Renal cortex interstitium (tissue), 11 donors: ENCODE measurements around the gene GAMT. TPM values are rescaled to one million over a fixed set of nuclear protein-coding genes. Genes with fewer than 3 reads are reported as not detected.

Experiments used
- DNase-seq, 11 donors: peaks; one replicate each; pipeline ENCODE4 v3.0.0-alpha.2; 2013; ENCODE audit warnings: low read depth in 9 of 11, low spot score in 4 of 11; ENCODE audit errors: extremely low read depth in 1 of 11
- polyA plus RNA-seq, 3 donors: library from polyadenylated mRNA; unstranded; fragments of 120-200 nt; gene quantifications; one replicate each; pipeline ENCODE4 v1.2.1, GENCODE V29; 2013; ENCODE audit not compliant: insufficient read length in 3 of 3

The GAMT gene
- polyA plus RNA-seq, 3 donors, result 25.6 to 39.6 (median 37.4) TPM

GRCh38 chr19:1410136-1410786, 8.9 kb upstream of the GAMT start:
- no peak for DNase-seq

DNA sequence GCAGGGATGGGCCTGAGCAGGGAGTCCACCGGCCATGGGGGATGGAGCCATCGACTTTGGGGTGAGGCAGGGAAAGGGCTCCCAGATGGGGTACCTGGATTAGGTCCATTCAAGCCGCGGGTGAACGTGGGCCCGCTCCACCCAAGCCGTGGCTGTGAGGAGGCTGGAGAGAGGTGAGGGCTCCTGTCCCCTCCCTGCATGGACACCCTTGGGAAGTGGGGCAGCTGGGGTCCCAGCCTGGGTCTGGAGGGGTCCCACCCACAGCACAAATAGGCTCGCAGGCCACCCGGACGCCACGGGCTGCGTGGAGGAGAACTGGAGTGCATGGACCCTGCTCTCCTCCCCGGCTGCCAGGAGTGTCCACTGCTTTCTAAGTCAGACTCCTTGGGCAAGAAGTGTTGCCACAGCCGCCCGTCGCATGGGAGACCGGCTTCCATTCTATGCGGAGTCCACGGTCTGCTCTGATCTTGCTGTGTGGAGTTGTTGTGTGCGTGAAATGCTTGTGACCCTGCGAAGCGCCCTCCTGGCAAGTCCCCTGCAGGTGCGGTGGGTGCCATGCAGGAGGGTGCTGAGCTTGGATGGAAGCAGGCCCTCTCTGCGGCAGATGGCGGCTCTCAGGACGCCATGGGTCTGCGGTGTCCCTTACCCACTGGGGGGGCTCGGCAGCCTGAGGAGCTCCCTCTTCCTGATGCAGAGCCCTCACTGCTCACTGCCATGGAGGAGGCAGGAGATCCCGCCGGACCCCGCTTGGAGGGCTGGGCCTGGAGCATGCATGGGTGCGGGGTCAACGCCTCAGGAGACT, 8.1 kb upstream of the GAMT start:
- no peak for DNase-seq

GRCh38 chr19:1408300-1409203, 7.2 kb upstream of the GAMT start:
- no peak for DNase-seq

DNA sequence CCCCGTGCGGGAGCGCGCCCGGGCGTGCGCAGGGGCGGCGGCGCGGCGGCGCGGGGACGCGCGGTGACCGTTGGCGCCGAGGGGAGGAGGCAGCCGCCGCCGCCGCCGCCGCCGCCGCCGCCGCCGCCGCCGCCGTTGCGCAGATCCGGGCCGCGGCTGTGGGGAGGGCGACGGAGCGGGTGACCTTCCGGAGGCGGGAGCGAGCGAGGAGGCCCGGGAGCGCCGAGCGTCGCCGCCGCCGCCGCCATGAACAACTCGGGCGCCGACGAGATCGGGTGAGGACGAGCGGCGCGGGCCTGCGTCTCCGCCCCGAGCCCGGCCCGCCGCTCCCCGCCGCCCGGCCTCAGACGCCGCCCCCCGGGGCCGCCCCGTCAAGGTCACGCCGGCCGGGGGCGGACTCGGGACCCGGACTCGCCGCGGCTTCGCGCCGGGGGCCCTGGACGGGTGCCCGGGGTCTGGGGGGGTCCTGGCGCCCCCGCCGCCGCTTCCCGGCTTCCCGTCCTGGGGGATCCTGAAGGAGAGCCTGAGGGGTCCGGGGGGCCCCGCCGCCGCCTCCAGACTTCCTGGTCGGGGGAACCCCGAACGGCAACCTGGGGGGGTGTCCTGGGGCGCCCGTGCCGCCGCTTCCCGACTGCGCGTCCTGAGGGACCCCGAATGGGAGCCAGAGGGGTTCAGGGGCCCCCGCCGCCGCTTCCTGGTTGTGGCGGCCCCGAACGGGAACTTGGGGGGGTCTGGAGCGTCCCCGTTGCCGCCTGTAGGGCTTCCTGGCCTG, 6.4 kb upstream of the GAMT start, which contains the start of gene DAZAP1:
DAZAP1 (plus strand) TSS at position 59 of the 772 bp plus-strand sequence; CDS start at position 247, 188 bp downstream.
- DNase-seq, result no peak

- peak; percentile 91 to 99 (median 98) for DNase-seq
These were observed 5.6 kb upstream of the GAMT start for GRCh38 chr19:1406774-1407527.

DNA sequence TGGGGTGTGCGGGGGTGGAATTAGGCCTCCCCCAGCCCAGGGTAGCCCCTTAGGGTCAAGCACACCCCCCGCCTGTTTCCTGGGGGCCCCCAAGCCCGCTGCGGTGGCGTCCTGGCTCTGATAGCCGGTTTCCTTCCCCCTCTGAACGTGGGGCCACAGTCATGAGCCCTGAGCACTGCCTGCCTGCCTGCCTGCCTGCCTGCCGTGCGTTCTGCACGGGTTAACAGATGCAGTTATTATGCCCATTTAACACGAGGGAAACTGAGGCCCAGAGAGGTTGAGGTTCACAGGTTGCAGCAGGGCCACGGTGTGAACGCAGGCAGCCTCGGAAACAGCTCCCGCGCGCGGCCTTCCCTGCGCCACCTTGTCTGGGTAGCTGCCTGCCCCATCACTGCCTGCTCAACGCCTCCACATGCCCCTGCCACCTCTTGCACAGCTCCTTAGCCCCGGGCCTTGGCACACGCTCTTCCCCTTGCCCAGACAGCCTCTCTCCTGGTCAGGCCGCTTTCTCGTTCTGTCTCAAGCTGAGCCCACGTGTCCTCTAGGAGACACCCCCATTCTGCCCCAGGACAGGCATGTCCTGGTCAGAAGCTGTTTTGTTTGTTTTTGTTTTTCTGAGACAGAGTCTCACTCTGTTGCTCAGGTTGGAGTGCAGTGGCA, 1.2 kb upstream of the GAMT start:
- DNase-seq, result no peak

GRCh38 chr19:1401889-1402217, 511 bp upstream of the GAMT start:
- DNase-seq, result no peak

DNA sequence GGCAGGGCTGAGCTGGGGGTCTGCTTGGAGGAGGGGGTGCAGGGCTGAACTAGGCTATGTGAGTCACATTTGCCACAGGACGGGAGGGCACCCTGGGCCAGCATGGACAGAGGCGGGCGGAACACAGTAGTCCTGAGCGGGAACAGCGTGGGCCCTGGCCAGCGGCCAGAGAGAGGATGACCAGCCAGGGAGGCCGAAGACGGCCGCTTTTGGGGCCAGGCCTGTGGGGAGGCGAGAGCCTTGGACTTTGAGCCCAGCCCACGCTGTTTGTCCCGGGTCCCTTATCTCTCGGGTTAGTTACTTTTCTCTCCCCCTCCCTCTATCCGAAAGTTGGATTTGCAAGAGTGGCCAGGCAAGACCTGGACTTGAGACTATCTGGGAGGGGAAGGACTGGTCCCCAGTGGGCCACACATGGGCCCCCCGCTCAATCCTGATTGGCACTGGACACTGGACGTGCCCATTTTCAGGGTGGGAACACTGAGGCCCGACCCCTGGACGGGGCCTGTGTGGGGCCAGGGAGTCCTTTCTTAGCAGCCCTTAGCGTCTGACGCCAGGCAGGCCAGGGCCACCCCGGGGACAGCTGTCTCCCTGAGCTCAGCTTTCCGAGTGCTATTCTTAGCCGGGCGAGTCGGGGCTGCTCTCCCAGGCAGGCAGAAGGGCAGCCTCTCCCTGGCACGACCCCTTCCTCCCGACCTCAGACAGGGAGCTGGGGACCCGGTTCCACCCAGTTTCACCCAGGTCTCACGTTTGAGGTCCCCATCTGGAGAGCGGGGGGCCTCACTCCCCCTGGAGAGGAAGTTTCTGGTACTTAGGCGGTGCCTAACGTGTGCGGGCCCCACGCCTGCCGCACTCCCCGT, 833 bp downstream of the GAMT start:
- DNase-seq, result no peak

GRCh38 chr19:1399745-1400144, 1.6 kb downstream of the GAMT start:
- no peak for DNase-seq

- no peak for DNase-seq
These were observed 2.3 kb downstream of the GAMT start for GRCh38 chr19:1399079-1399478.

DNA sequence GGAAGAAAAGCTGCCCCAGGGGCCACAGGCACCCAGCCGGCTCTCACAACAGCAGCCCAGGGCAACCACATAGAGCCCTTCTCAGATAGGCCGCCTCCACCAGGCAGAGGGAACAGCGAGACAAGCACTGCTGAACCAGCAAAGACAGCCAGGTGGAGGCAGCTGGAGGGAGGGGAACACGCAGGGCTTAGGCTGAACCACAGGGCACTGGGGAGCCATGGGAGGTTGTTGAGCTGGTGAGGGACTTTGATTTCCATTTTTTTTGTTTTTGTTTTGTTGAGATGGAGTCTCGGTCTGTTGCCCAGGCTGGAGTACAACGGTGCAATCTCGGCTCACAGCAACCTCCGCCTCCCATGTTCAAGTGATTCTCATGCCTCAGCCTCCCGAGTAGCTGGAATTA, 3.5 kb downstream of the GAMT start:
- no peak for DNase-seq

DNA sequence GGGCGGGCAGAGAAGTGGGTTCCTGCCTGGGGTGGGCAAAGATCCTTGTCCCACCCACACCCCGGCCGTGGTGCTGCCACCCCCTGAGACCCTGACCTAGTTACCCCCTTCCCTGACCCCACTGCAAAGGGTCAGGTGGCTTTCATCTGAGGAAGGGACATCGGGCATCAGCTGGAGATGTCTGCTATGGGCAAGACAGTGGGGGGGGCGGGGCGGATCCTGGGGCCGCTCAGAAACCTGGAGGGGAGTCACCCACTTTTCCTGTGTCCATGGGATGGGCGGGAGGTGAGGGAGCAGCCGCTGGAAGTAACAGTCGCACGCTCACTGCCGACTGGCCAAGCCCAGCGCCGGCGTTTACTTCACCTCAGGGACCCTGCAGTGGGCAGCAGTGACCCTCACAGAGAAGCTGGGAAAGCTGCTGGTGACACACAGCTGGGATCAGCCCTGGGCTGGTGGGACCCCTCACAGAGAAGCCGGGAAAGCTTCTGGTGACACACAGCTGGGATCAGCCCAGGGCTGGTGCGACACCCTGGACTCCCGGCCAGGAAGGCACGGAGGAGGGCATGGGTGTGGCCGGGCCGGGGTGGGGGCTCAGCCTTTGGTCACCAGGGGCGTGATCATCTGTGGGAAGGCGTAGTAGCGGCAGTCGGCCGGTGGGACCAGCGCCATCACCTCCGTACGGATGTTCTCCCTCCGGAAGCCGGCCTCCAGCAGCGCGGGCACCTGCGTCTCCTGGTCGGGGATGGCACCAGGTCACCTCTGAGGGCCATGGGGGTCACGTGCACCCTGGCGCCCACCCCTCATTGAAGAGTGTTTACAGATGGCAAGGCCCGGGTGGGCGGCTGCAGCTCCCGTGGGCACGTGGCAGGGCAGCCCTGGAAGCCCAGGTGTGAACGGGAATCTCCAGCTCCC, 4.3 kb downstream of the GAMT start:
- no peak for DNase-seq

GRCh38 chr19:1396019-1396767, 5.1 kb downstream of the GAMT start:
- no peak for DNase-seq

- DNase-seq, result no peak
These were observed 5.9 kb downstream of the GAMT start for GRCh38 chr19:1395194-1396018.
